ENCODE data around the gene GALNT13.

GRCh38 chr2:154490530-154490929 lies 618.8 kb downstream of the GALNT13 start:
- TF ChIP-seq POLR2A (IDR thresholded peaks at IDR 0.05; ENCODE audit: low read length) (no peak), GATA1 (IDR thresholded peaks at IDR 0.05; ENCODE audit: low read depth, low read length) (no peak)
